NCI-H2227 (cell line): ENCODE measurements around the gene HCAR2.
A peak's percentile ranks its signal among the peaks of the same experiment; 100 is the strongest.
"Not testable (repeated sequence)": the region's sequence is repeated elsewhere in the genome, so short reads cannot be mapped to it uniquely, and the experiment has no call there.

Experiments used
- DNase-seq: peaks from one replicate; lab custom pipeline; 2025; ENCODE audit not compliant: unreplicated experiment; lab: John Stamatoyannopoulos, UW

Gene HCAR2

GRCh38 chr12:122721057-122721545 is 17.9 kb upstream of the HCAR2 start:
- no peak for DNase-seq

GRCh38 chr12:122716658-122717057 is 13.5 kb upstream of the HCAR2 start, which contains the start of gene HCAR3:
Gene HCAR3 (minus strand): TSS chr12:122716811. CDS start chr12:122716737, 74 bp downstream.
- DNase-seq, result not testable (repeated sequence)

GRCh38 chr12:122715211-122715610 is 12.1 kb upstream of the HCAR2 start:
- DNase-seq, result not testable (repeated sequence)

GRCh38 chr12:122713491-122714188 is 10.5 kb upstream of the HCAR2 start:
- not testable (repeated sequence) for DNase-seq

- not testable (repeated sequence) for DNase-seq
Observed at GRCh38 chr12:122711266-122711665, 8.1 kb upstream of the HCAR2 start.

- DNase-seq, result not testable (repeated sequence)
Observed at GRCh38 chr12:122710341-122710740, 7.2 kb upstream of the HCAR2 start.

- not testable (repeated sequence) for DNase-seq
Observed at GRCh38 chr12:122709287-122709686, 6.1 kb upstream of the HCAR2 start.

GRCh38 chr12:122703841-122704240 is 684 bp upstream of the HCAR2 start:
- not testable (repeated sequence) for DNase-seq

GRCh38 chr12:122701481-122701880 is 1.7 kb downstream of the HCAR2 start:
- DNase-seq, result peak; percentile 18

GRCh38 chr12:122700038-122700710 is 3.0 kb downstream of the HCAR2 start:
- not testable (repeated sequence) for DNase-seq

GRCh38 chr12:122696922-122697321 is 6.2 kb downstream of the HCAR2 start:
- not testable (repeated sequence) for DNase-seq

GRCh38 chr12:122691566-122691965 is 11.6 kb downstream of the HCAR2 start:
- no peak for DNase-seq

- no peak for DNase-seq
Observed at GRCh38 chr12:122688291-122688690, 14.9 kb downstream of the HCAR2 start.

GRCh38 chr12:122687086-122687485 is 16.1 kb downstream of the HCAR2 start:
- DNase-seq, result peak; percentile 36

- DNase-seq, result no peak
Observed at GRCh38 chr12:122686538-122686937, 16.6 kb downstream of the HCAR2 start.

- no peak for DNase-seq
Observed at GRCh38 chr12:122684297-122684813, 18.8 kb downstream of the HCAR2 start.

- no peak for DNase-seq
Observed at GRCh38 chr12:122681814-122682213, 21.3 kb downstream of the HCAR2 start.

- DNase-seq, result not testable (repeated sequence)
Observed at GRCh38 chr12:122680989-122681388, 22.2 kb downstream of the HCAR2 start.

- DNase-seq, result not testable (repeated sequence)
Observed at GRCh38 chr12:122676781-122677180, 26.4 kb downstream of the HCAR2 start.

- DNase-seq, result not testable (repeated sequence)
Observed at GRCh38 chr12:122676015-122676414, 27.1 kb downstream of the HCAR2 start.

GRCh38 chr12:122672515-122672914 is 30.6 kb downstream of the HCAR2 start:
- DNase-seq, result no peak
